Measurements from ENCODE around the gene SLC12A8. TPM values are rescaled to one million over a fixed set of nuclear protein-coding genes. Genes with fewer than 3 reads are reported as not detected.

Gene SLC12A8
- total and polyA plus RNA-seq, 8 donors, result 1.5 to 31.7 (median 12.3) TPM

GRCh38 chr3:125077864-125078263, 134.7 kb downstream of the SLC12A8 start:
- TF ChIP-seq, protein P1, sequence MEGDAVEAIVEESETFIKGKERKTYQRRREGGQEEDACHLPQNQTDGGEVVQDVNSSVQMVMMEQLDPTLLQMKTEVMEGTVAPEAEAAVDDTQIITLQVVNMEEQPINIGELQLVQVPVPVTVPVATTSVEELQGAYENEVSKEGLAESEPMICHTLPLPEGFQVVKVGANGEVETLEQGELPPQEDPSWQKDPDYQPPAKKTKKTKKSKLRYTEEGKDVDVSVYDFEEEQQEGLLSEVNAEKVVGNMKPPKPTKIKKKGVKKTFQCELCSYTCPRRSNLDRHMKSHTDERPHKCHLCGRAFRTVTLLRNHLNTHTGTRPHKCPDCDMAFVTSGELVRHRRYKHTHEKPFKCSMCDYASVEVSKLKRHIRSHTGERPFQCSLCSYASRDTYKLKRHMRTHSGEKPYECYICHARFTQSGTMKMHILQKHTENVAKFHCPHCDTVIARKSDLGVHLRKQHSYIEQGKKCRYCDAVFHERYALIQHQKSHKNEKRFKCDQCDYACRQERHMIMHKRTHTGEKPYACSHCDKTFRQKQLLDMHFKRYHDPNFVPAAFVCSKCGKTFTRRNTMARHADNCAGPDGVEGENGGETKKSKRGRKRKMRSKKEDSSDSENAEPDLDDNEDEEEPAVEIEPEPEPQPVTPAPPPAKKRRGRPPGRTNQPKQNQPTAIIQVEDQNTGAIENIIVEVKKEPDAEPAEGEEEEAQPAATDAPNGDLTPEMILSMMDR (IDR thresholded peaks at IDR 0.05), result no peak
- TF ChIP-seq EP300 (IDR thresholded peaks at IDR 0.05), result no peak
- TF ChIP-seq POLR2AphosphoS5 (IDR thresholded peaks at IDR 0.05), result no peak
- no peak for TF ChIP-seq POLR2A (IDR thresholded peaks at IDR 0.05)
- H3K4me3 ChIP-seq, result no peak overlapping the region
- no peaks in the 10 kb centered on the region for H3K27me3 ChIP-seq
- no peak overlapping the region for H3K27ac ChIP-seq
- H3K36me3 ChIP-seq, result peaks cover 0 to 3% (median under 1%) of the 10 kb centered on the region in 4 donors
- intact Hi-C loops (cut with DNase I; ENCODE audit: low total_unique reads), result no loop called here
- H3K4me1 ChIP-seq, result peaks cover 0 to 11% (median 2%) of the 10 kb centered on the region in 4 donors
- H3K9me3 ChIP-seq, result no peaks in the 10 kb centered on the region
- DNase-seq, result no peak
- WGBS, 5 donors, result 90 to 98% (median 92%) methylated on average over 3 of the region's 3 CpGs

DNA sequence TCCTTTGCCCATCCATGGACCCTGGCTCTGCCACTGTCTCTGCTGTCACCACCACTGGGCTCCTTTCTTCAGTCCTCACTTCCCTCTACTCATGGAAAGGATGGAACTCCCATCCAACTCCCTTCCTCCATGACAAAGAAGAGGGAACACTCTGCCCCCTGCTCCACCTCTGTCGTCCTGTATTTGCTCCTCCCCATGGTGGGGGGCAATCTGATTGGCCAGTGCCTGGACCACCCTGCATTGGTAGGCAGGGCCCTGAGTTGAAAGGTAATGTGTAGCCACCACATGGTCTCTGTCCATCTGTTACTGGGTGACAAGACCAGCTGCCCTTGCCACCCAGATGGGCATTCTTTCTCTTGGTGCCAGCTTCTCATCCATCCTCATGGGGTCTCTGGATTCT, 136.1 kb downstream of the SLC12A8 start:
- peaks cover 0 to 11% (median 2%) of the 10 kb centered on the region in 4 donors for H3K4me1 ChIP-seq
- WGBS, 5 donors, result 55 to 82% (median 67%) methylated on average over 1 of the region's 1 CpG
- intact Hi-C loops (cut with DNase I; ENCODE audit: low total_unique reads), result no loop called here
- TF ChIP-seq EP300 (IDR thresholded peaks at IDR 0.05) (no peak), POLR2AphosphoS5 (IDR thresholded peaks at IDR 0.05) (no peak), POLR2A (IDR thresholded peaks at IDR 0.05) (no peak)
- TF ChIP-seq, protein P1 (IDR thresholded peaks at IDR 0.05), result no peak
- DNase-seq, result no peak
- H3K27me3 ChIP-seq, result no peaks in the 10 kb centered on the region
- no peaks in the 10 kb centered on the region for H3K9me3 ChIP-seq
- peaks cover 0 to 3% (median 0%) of the 10 kb centered on the region in 4 donors for H3K36me3 ChIP-seq
- no peak overlapping the region for H3K4me3 ChIP-seq
- H3K27ac ChIP-seq, result no peak overlapping the region

- DNase-seq, result no peak
- H3K4me3 ChIP-seq, result no peak overlapping the region
- intact Hi-C loops (cut with DNase I; ENCODE audit: low total_unique reads), result no loop called here
- TF ChIP-seq POLR2AphosphoS5 (IDR thresholded peaks at IDR 0.05) (no peak), POLR2A (IDR thresholded peaks at IDR 0.05) (no peak), EP300 (IDR thresholded peaks at IDR 0.05) (no peak)
- TF ChIP-seq, protein P1 (IDR thresholded peaks at IDR 0.05), result no peak
- peaks cover 0 to 11% (median 2%) of the 10 kb centered on the region in 4 donors for H3K4me1 ChIP-seq
- 46 to 75% (median 60%) methylated on average over 3 of the region's 3 CpGs for WGBS, 5 donors
- H3K36me3 ChIP-seq, result peaks cover 0 to 3% (median 0%) of the 10 kb centered on the region in 4 donors
- no peaks in the 10 kb centered on the region for H3K9me3 ChIP-seq
- no peak overlapping the region for H3K27ac ChIP-seq
- no peaks in the 10 kb centered on the region for H3K27me3 ChIP-seq
Measured at GRCh38 chr3:125075738-125076137, 136.8 kb downstream of the SLC12A8 start.

GRCh38 chr3:125073390-125073905, 139.1 kb downstream of the SLC12A8 start:
- 84 to 93% (median 87%) methylated on average over 7 of the region's 7 CpGs for WGBS, 5 donors
- Histone ChIP-seq H3K4me1 (peaks cover 0 to 11% (median 0%) of the 10 kb centered on the region in 4 donors), H3K27me3 (no peaks in the 10 kb centered on the region), H3K9me3 (no peaks in the 10 kb centered on the region), H3K27ac (no peak overlapping the region), H3K36me3 (no peaks in the 10 kb centered on the region), H3K4me3 (no peak overlapping the region)
- intact Hi-C loops (cut with DNase I; ENCODE audit: low total_unique reads), result no loop called here
- DNase-seq, result no peak
- TF ChIP-seq, protein P1 (IDR thresholded peaks at IDR 0.05), result no peak
- TF ChIP-seq POLR2AphosphoS5 (IDR thresholded peaks at IDR 0.05) (no peak), POLR2A (IDR thresholded peaks at IDR 0.05) (no peak), EP300 (IDR thresholded peaks at IDR 0.05) (no peak)

Measured in stomach (tissue), 9 donors.